GM18520 (cell line): ENCODE measurements around the gene PDE6B.
"Not testable (repeated sequence)": the region's sequence is repeated elsewhere in the genome, so short reads cannot be mapped to it uniquely, and the experiment has no call there.

Source experiments
- ATAC-seq: cut with Tn5 transposase; IDR thresholded peaks from one replicate; pipeline ENCODE4 v1.9.1; 2021; ENCODE audit not compliant: unreplicated experiment

Gene PDE6B

GRCh38 chr4:635066-635835, 9.9 kb downstream of the PDE6B start:
- ATAC-seq: not testable (repeated sequence)

DNA sequence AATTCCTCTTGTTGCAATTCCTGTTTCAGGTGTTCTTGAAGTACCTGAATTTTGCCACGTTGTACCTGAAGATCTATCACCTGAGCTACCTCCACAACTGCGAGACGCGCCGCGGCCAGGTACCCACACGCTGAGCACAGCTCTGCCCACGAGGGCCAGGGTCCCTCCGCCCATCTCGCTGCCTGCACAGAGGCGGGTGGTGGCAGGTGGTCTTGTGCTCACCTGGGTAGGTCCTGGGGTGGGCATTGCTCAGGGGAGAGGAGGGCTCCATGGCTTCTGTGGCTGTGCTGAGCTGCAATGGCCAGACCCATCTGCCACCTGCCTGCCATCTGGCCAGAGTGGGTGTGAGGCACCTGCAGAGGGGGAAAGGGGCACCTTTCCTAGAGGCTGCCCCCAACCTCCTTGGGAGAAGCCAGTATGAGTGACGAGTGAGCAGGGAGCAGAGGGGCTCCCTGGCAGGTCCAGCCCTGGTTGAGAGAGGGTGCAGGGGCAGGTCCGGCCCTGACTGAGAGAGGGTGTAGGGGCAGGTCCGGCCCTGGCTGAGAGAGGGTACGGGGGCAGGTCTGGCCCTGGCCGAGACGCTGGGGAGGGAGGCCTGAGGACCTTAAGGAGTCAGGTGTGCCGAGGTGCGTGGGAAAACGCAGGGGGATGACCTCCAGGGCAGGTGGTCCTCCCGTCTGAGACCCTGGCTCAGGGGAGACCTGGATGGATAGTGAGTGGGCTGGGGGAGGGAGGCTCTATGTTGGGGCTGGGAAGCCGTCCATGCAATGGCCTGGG, 10.7 kb downstream of the PDE6B start:
- no peak for ATAC-seq

GRCh38 chr4:636628-637159, 11.3 kb downstream of the PDE6B start:
- no peak for ATAC-seq

- ATAC-seq: no peak
Measured at GRCh38 chr4:637536-638280, 12.3 kb downstream of the PDE6B start.

DNA sequence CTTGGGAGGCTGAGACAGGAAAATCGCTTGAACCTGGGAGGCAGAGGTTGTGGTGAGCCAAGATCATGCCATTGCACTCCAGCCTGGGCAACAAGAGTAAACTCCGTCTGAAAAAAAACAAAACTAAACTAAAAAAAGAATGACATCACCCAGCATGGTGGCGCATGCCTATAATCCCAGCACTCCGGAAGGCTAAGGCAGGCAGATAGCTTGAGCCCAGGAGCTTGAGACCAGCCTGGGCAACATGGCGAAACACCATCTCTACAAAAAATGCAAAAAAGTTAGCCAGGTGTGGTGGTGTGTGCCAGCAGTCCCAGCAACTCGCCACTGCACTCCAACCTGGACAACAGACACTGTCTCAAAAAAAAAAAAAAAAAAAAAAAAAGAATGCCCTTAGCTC, 17.0 kb downstream of the PDE6B start:
- not testable (repeated sequence) for ATAC-seq

GRCh38 chr4:646460-646859, 21.1 kb downstream of the PDE6B start:
- ATAC-seq: no peak

DNA sequence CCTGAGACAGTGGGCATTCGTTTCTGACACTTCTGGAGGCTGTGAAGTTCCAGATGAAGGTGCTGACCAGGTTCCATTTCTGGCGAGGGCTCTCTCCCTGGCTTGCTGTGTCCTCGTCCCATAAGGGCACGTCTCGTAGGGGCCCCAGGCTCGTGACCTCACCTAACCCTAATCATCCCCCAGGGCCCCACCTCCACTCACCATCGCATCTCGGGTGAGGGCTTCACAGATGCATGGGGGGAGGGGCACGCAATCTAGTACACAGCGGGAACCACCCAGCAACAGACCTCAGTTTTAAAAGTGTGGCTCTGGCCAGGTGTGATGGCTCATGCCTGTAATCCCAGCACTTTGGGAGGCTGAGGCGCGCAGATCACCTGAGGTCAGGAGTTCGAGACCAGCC, 22.1 kb downstream of the PDE6B start:
- no peak for ATAC-seq

GRCh38 chr4:648579-649292, 23.4 kb downstream of the PDE6B start:
- ATAC-seq: no peak

DNA sequence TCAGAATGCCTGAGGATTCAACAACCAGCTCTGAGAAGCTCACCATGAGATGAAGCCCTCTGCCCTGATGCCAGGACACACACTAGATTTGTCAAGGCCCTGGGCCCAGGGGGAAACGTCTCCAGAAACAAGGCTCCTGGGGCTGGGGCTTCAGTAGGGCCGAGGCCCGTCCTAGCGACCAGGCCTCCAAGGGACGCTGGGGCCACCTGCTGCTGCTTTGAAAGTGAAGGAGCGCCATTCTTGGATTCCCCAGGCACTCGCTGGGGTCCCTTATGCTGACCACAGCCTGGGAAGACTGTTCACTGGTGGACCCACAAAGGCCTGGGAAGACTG, 23.9 kb downstream of the PDE6B start:
- ATAC-seq: no peak

- no peak for ATAC-seq
Measured at GRCh38 chr4:649751-650310, 24.5 kb downstream of the PDE6B start.

GRCh38 chr4:650461-650860, 25.1 kb downstream of the PDE6B start:
- ATAC-seq: no peak

DNA sequence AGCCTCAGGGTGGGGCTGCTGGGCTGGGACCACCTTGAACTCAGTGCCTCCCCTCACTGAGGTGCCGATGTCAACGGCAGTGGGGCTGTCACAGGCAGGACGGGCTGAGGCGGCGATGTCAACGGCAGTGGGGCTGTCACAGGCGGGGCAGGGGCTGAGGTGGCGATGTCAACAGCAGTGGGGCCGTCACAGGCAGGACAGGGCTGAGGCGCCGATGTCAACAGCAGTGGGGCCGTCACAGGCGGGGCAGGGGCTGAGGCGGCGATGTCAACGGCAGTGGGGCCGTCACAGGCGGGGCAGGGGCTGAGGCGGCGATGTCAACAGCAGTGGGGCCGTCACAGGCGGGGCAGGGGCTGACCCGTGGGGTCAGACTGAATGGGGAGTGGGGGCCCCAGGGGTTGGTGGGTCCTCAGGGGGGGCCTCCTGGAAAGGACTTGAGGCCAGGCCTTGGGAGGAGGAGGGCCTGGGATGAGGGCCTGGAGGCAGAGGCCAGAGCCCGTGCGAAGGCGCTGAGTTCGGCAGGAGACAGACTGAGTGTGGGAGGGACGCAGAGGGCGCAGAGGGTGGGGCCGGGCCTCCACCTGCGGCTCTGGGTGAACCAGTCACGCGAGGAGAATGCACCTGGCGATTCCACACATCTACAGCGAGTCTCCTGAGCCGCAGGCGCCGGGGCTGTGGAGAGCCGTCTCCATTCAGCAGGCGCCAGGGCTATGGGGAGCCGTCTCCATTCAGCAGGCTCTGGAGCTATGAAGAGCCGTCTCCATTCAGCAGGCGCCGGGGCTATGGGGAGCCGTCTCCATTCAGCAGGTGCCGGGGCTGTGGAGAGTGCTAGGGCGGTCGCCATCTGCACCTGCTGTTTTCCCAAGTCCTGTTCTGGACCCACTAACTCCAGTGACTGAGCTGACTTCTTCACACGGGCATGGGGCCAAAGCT, 25.8 kb downstream of the PDE6B start:
- no peak for ATAC-seq

DNA sequence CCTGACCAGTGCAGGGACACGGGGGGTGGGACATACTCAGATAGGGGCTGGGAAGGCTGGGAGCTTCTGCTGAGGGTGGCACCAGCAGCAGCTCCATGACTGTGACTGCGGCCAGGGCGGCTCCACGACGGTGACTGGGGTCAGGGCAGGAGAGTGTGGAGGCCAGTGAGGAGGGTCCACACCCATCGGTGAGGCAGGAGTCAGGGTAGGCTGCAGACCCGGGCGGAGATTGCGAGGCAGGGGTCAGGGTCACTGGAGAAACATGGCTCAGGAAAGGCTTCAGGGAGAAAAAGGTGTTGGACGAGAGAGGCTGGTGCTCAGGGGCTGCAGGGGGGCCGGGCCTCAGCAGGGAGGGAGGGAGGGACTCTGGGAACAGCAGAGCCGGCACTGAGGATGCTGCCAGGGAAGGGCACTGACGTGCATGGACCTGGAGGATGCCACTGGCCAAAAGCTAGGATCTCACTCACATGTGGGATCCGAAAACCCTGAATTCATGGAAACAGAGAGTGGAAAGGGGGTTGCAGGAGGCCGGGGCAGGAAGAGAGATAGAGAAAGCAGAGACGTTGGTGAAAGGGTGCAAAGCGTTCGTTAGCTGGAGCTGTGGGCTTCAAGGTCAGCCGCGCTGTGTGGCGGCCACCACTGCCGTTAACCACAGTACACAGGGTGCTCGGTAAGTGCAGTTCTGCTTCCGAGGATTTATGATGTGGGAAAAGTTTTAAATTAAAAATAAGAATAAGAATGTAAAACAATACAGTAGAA, 26.7 kb downstream of the PDE6B start:
- ATAC-seq: no peak

DNA sequence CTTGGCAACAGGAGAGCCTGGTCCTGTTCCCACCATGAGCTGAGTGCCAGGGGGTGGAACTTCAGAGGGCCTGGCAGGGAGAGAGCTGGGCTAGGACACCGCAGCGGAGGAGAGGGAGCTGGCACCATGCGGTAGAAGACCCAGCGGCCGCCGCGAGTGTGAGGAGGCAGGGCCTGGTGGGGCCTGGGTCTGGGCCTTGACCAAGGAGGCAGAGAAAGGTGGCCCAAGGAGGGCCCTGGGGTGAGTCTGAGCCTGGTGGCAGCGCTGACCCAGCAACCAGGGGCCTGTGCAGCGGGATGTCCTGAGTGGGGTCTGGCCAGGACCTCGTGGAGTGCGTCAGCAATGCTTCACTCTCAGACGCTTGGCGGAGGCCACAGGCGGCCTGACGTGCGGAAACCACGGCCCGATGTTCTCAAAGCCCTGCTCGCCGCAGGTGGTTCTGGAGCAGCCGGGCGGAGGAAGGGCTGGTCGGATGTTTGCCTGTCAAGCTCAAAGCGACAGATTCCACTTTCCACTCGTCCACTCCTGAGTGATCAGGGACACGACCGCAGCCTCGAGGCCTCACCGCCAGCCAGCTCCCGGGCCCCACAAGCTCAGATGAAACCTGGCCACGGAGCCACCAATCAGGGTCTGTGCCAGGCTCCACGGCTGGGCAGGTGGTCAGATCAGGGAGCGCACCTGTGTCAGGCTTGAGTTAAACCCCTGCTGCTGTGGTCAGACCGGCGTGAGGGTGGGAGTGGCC, 27.9 kb downstream of the PDE6B start:
- ATAC-seq: no peak

GRCh38 chr4:653831-654502, 28.6 kb downstream of the PDE6B start:
- no peak for ATAC-seq

- ATAC-seq: no peak
Measured at GRCh38 chr4:654503-654845, 29.1 kb downstream of the PDE6B start.

- ATAC-seq: no peak
Measured at GRCh38 chr4:654871-655463, 29.6 kb downstream of the PDE6B start.
